GM21825 (cell line): ENCODE measurements around the gene MRTFA.
"Not testable (repeated sequence)": the region's sequence is repeated elsewhere in the genome, so short reads cannot be mapped to it uniquely, and the experiment has no call there.

ENCODE experiments used
- ATAC-seq: cut with Tn5 transposase; IDR thresholded peaks from one replicate; pipeline ENCODE4 v1.9.1; 2021; ENCODE audit warnings: mild to moderate bottlenecking, moderate library complexity; ENCODE audit not compliant: unreplicated experiment

MRTFA gene

GRCh38 chr22:40403651-40404050 is 232.9 kb downstream of the MRTFA start:
- no peak for ATAC-seq

- no peak for ATAC-seq
These were observed 233.4 kb downstream of the MRTFA start for GRCh38 chr22:40403141-40403540.

GRCh38 chr22:40401981-40402406 is 234.5 kb downstream of the MRTFA start:
- no peak for ATAC-seq

- ATAC-seq: no peak
These were observed 235.0 kb downstream of the MRTFA start for GRCh38 chr22:40401532-40401931.

- ATAC-seq: no peak
These were observed 236.4 kb downstream of the MRTFA start for GRCh38 chr22:40400159-40400558.

GRCh38 chr22:40399621-40400020 is 236.9 kb downstream of the MRTFA start:
- no peak for ATAC-seq

GRCh38 chr22:40397396-40397795 is 239.1 kb downstream of the MRTFA start:
- no peak for ATAC-seq

GRCh38 chr22:40396882-40397281 is 239.6 kb downstream of the MRTFA start:
- no peak for ATAC-seq

GRCh38 chr22:40395607-40396006 is 240.9 kb downstream of the MRTFA start:
- no peak for ATAC-seq

GRCh38 chr22:40394607-40395006 is 241.9 kb downstream of the MRTFA start:
- ATAC-seq: no peak

- no peak for ATAC-seq
These were observed 243.9 kb downstream of the MRTFA start for GRCh38 chr22:40392618-40393017.

- no peak for ATAC-seq
These were observed 245.1 kb downstream of the MRTFA start for GRCh38 chr22:40391417-40391816.

GRCh38 chr22:40388231-40388630 is 248.3 kb downstream of the MRTFA start:
- ATAC-seq: no peak

GRCh38 chr22:40387746-40388145 is 248.8 kb downstream of the MRTFA start:
- no peak for ATAC-seq

GRCh38 chr22:40385036-40385782 is 251.3 kb downstream of the MRTFA start:
- no peak for ATAC-seq

- ATAC-seq: no peak
These were observed 252.6 kb downstream of the MRTFA start for GRCh38 chr22:40383905-40384304.

- ATAC-seq: no peak
These were observed 255.1 kb downstream of the MRTFA start for GRCh38 chr22:40381461-40381860.

- not testable (repeated sequence) for ATAC-seq
These were observed 258.1 kb downstream of the MRTFA start for GRCh38 chr22:40378448-40378847.

- no peak for ATAC-seq
These were observed 258.6 kb downstream of the MRTFA start for GRCh38 chr22:40377931-40378330.

- ATAC-seq: no peak
These were observed 260.4 kb downstream of the MRTFA start for GRCh38 chr22:40376149-40376548.

GRCh38 chr22:40374567-40374966 is 262.0 kb downstream of the MRTFA start:
- no peak for ATAC-seq

- ATAC-seq: no peak
These were observed 267.7 kb downstream of the MRTFA start for GRCh38 chr22:40368836-40369235.

GRCh38 chr22:40368016-40368415 is 268.5 kb downstream of the MRTFA start:
- no peak for ATAC-seq
